K562 (cell line): ENCODE results near the gene RNF215. TPM values are rescaled to one million over a fixed set of nuclear protein-coding genes. Genes with fewer than 3 reads are reported as not detected.

ENCODE experiments used
- FOSL1 ChIP-seq: fragments of 200-800 bp; sonication (Bioruptor generic); conservative IDR thresholded peaks from 2 replicates; pipeline ENCODE4 v1.6.1; 2016; ENCODE audit warnings: missing genetic modification characterization, missing compliant biosample characterization
- FOXK1 ChIP-seq: sonication (generic); formaldehyde crosslinking; IDR thresholded peaks from 2 replicates; pipeline ENCODE4 v1.8.0; 2022; ENCODE audit warnings: missing genetic modification reagents, mild to moderate bottlenecking, borderline replicate concordance
- LARP7 ChIP-seq: fragments of 450-650 bp; IDR thresholded peaks from 2 replicates; pipeline ENCODE4 v1.6.1; 2016
- MAFF ChIP-seq: IDR thresholded peaks from 2 replicates; pipeline ENCODE4 v1.6.1; 2012; ENCODE audit warnings: low read length, improper control_type of control experiment
- MCM2 ChIP-seq: fragments of 450-650 bp; IDR thresholded peaks from 2 replicates; pipeline ENCODE4 v1.6.1; 2017; ENCODE audit warnings: low read depth, mild to moderate bottlenecking
- NBN ChIP-seq: fragments of 450-650 bp; IDR thresholded peaks from 2 replicates; pipeline ENCODE4 v1.6.1; 2016; ENCODE audit warnings: low read depth, mild to moderate bottlenecking
- SAP30 ChIP-seq: fragments of 200-600 bp; sonication (generic); IDR thresholded peaks from 2 replicates; pipeline ENCODE4 v1.6.1; 2012; ENCODE audit warnings: borderline replicate concordance, low read depth, mild to moderate bottlenecking, moderate library complexity, low read length, control low read depth, inconsistent platforms; ENCODE audit not compliant: insufficient read depth, poor library complexity, severe bottlenecking
- SMAD4 ChIP-seq: fragments of 250-450 bp; sonication (Bioruptor Pico); conservative IDR thresholded peaks from 2 replicates; pipeline ENCODE4 v1.8.0; 2021; ENCODE audit warnings: inconsistent platforms, mild to moderate bottlenecking, moderate library complexity
- WHSC1 ChIP-seq: IDR thresholded peaks from one replicate; pipeline ENCODE4 v1.6.1; 2012; ENCODE audit warnings: low read length, control low read depth, inconsistent platforms
- YBX1 ChIP-seq: fragments of 450-650 bp; IDR thresholded peaks from 2 replicates; pipeline ENCODE4 v1.7.1; 2016; ENCODE audit warnings: mild to moderate bottlenecking
- ZBTB40 ChIP-seq, 2 experiments: fragments of 450-650 bp in 1 of 2; sonication (generic) in 1 of 2; formaldehyde crosslinking in 1 of 2; IDR thresholded peaks; 2 replicates each; pipeline versions ENCODE4 v1.7.1 to v1.9.0; 2016 to 2022; ENCODE audit warnings: inconsistent platforms in 1 of 2, mild to moderate bottlenecking in 1 of 2, missing genetic modification reagents in 1 of 2
- ZNF282 ChIP-seq: sonication (generic); formaldehyde crosslinking; IDR thresholded peaks from 2 replicates; pipeline ENCODE4 v1.8.1; 2023; ENCODE audit warnings: missing genetic modification reagents
- ZNF398 ChIP-seq: fragments of 250-450 bp; sonication (Bioruptor Pico); IDR thresholded peaks from 2 replicates; pipeline ENCODE4 v1.8.0; 2021; ENCODE audit warnings: moderate library complexity, mild to moderate bottlenecking, inconsistent platforms
- polyA plus RNA-seq, 8 experiments: library from polyadenylated mRNA; depleted of rRNA in 4 of 8; stranded (reverse) in 5 of 8; unstranded in 3 of 8; fragments of >200 nt; fragmentation: Nextera tagmentation in 2 of 8; fragmentation: Illumina TruSeq in 1 of 8; extraction: Ambion mirVana in 2 of 8; extraction: Trizol in 1 of 8; gene quantifications; 2 replicates each; pipeline versions ENCODE4 v1.2.1 to v1.2.3, GENCODE V29; 2011 to 2014; ENCODE audit warnings: inconsistent platforms in 1 of 8, missing spikeins in 1 of 8
- total RNA-seq, 7 experiments: library from RNA; depleted of rRNA in 6 of 7; stranded (reverse); fragments of >200 nt in 6 of 7; fragmentation: Illumina TruSeq in 2 of 7; extraction: Trizol in 2 of 7; gene quantifications; 2 replicates each; pipeline versions ENCODE4 v1.2.1 to v1.2.3, GENCODE V29; 2011 to 2021; ENCODE audit warnings: low replicate concordance in 1 of 7
- TF ChIP-seq, protein P1 (sequence below): sonication (generic); formaldehyde crosslinking; IDR thresholded peaks from 2 replicates; pipeline ENCODE4 v1.8.1; 2022; ENCODE audit warnings: missing genetic modification reagents
- TF ChIP-seq, protein P2 (sequence below): fragments of 250-450 bp; sonication (Bioruptor Pico); IDR thresholded peaks from 2 replicates; pipeline ENCODE4 v1.8.0; 2022; ENCODE audit warnings: moderate library complexity, mild to moderate bottlenecking, inconsistent platforms

RNF215 gene
- total and polyA plus RNA-seq, 9 of the 15 experiments (the other 6 are each of a cell fraction or from before 2014, with no cell fraction given), result 0.08 to 9.8 (median 2.7) TPM

DNA sequence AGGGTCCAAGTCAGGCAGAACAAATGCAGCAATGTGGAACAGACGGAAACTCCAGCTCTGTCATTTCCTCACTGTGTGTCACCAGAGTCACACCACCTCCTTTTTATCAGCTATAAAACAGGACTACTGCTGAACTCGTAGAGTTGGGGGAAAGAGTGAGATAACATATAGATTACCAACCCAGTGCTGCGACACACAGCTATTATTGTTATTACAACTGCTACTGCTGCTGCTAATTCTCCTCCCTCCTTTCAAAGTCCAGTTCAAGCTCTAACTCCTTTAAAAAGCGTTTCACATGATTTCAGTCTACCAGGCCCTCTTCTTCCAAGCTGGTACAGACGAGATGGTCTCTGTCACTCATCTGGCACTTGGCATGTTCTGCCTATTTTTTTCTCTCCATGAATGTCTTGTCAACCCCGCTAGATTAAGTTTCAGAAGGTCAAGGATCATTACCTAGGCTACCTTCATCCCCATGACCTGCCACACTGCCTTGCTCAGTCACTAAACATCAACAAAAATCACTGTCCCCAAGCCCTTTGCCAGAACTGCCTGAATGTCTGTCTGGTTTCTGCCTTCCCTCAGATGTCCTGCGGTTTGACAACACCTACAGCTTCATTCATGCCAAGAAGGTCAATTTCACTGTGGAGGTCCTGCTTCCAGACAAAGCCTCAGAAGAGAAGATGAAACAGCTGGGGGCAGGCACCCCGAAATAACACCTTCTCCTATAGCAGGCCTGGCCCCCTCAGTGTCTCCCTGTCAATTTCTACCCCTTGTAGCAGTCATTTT lies 34.7 kb upstream of the RNF215 start (continued):
- TF ChIP-seq ZNF398 (no peak), NBN (peak; percentile 53; the same call in 1 of the 2 replicates), MAFF (no peak), MCM2 (no peak), WHSC1 (no peak), FOXK1 (CRISPR knock-in tag) (no peak), FOSL1 (tag) (peak; percentile 63), SAP30 (no peak), LARP7 (no peak), SMAD4 (CRISPR knock-in tag) (no peak), ZNF282 (CRISPR knock-in tag) (no peak), ZBTB40 (IDR thresholded peaks at IDR 0.05) (no peak), ZBTB40 (CRISPR knock-in tag; IDR thresholded peaks at IDR 0.05) (no peak), YBX1 (no peak)
- TF ChIP-seq, protein P1, sequence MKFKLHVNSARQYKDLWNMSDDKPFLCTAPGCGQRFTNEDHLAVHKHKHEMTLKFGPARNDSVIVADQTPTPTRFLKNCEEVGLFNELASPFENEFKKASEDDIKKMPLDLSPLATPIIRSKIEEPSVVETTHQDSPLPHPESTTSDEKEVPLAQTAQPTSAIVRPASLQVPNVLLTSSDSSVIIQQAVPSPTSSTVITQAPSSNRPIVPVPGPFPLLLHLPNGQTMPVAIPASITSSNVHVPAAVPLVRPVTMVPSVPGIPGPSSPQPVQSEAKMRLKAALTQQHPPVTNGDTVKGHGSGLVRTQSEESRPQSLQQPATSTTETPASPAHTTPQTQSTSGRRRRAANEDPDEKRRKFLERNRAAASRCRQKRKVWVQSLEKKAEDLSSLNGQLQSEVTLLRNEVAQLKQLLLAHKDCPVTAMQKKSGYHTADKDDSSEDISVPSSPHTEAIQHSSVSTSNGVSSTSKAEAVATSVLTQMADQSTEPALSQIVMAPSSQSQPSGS (CRISPR knock-in tag), result no peak
- TF ChIP-seq, protein P2, sequence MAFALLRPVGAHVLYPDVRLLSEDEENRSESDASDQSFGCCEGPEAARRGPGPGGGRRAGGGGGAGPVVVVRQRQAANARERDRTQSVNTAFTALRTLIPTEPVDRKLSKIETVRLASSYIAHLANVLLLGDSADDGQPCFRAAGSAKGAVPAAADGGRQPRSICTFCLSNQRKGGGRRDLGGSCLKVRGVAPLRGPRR (CRISPR knock-in tag), result no peak
